SHP77 (cell line): ENCODE measurements around the gene UTP25.
"Not testable (repeated sequence)": the region's sequence is repeated elsewhere in the genome, so short reads cannot be mapped to it uniquely, and the experiment has no call there.

ENCODE experiments used
- DNase-seq, 2 experiments: peaks; one replicate each; lab custom pipeline; 2025; lab: John Stamatoyannopoulos, UW

The UTP25 gene

GRCh38 chr1:209896346-209896745, 68.6 kb downstream of the UTP25 start:
- DNase-seq = no peak

- not testable (repeated sequence) for DNase-seq
These were observed 70.5 kb downstream of the UTP25 start for GRCh38 chr1:209898271-209898670.

- DNase-seq = not testable (repeated sequence)
These were observed 71.1 kb downstream of the UTP25 start for GRCh38 chr1:209898851-209899250.

GRCh38 chr1:209899948-209900347, 72.2 kb downstream of the UTP25 start:
- no peak for DNase-seq

GRCh38 chr1:209900734-209901133, 73.0 kb downstream of the UTP25 start:
- no peak for DNase-seq

GRCh38 chr1:209901211-209901610, 73.4 kb downstream of the UTP25 start:
- DNase-seq = no peak

- DNase-seq = not testable (repeated sequence)
These were observed 77.0 kb downstream of the UTP25 start for GRCh38 chr1:209904774-209905173.
